GM19099 (cell line): Measurements from ENCODE around the gene ZNF385A.

Experiments used
- POLR2A ChIP-seq: IDR thresholded peaks from 3 replicates; pipeline ENCODE4 v1.6.1; 2011; ENCODE audit warnings: low read depth; ENCODE audit not compliant: insufficient read length; ENCODE audit errors: extremely low read depth

Gene ZNF385A

DNA sequence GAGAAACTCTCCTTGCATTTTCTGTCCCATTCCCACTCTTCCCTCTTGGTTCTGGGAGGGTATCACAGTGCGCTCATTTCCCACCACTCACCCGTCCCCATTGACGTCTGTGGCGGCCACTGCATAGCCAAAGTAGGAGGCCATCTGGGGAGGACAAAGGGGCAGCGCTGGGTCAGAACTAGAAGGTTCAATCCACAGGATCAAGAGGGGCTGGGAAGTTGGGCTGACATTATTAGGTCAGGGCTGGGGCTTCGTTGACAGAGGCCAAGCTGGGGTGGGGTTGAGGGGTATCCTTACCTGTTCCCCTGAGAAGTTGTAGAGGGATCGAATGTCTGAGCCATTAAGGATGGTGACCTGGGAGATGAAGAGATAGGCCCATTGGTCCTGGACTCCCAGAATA is 21.0 kb upstream of the ZNF385A start:
- TF ChIP-seq POLR2A, result no peak

DNA sequence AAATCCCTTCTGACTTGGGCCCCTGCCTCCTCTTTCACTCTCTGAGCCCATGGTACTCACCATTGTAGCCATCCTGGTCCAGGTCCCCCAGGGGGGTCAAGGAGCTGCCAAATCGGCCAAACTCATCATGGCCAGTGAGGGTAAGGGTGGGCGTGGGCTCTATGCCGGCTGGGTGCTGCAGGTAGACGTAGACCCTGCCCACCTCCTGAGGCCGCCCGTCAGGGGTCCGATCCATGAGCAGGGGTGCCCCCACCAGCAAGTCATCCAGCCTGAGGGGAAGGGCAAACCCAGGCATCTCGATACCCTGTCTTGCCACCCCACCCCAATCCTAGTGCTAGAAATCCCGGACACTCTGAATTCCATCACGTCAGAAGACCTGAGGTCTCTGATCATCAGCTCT is 20.6 kb upstream of the ZNF385A start:
- TF ChIP-seq POLR2A, result no peak

DNA sequence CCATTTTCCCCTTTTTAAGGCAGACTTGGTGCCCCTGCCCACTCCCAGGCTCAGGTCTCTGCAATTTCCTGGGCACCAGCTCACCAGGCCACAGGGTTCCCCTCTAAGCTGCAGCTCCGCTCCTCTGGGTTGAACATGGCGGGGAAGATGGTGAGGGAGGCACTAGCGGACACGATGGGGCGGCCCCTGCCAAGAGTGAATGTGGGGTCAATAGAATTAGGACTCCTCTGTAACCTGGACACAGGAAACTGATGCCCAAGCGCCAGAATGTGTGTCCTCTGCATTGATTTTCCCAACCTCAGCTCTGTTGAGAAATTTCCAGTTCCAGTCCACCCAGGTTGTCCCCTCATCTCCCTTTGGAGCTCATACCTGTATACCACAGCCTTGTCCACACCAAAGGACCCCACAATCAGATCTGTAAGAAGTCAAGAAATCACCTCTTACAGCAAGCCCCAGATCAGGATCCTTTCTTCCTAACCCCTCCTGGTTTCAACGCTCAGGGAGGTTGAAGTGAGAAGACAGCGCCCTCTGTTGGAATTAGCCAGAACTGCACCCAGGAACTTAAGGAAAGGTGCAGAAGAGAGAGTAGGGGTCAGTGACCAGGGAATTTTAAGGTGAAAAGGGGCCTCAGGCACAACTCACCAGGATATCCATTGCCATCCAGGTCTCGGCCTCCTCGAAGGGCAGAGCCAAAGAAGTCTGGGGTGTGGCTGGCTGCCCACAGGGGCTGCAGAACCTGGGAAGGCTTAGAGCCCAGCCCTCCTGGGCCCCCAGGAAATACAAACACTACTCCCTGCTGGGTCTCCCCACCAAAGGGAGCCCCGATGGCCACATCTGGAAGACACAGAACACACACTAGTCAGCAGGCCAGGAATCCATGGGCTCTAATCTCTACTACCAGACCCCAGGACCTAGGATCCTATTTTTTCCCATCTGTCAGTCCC is 19.8 kb upstream of the ZNF385A start:
- no peak for TF ChIP-seq POLR2A

DNA sequence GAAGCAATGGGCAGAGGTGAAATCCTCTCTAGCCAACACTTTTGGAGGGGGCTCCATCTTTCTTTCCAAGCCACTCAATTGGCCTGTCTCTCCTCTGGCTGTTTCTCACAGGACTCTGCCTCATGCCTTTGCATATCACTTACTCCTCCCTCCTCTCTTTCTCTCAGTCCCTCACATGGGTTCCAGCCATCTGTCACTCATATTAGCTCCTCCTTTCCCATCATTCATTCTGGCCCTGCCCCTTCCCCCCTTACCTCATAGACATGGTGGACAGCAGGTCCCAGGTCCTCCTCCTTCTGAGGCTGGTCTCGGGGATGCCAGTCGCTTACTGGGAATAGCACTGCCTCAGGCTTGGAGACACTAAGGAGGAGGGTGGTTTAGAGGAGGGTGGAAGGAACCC is 16.6 kb upstream of the ZNF385A start:
- no peak for TF ChIP-seq POLR2A

DNA sequence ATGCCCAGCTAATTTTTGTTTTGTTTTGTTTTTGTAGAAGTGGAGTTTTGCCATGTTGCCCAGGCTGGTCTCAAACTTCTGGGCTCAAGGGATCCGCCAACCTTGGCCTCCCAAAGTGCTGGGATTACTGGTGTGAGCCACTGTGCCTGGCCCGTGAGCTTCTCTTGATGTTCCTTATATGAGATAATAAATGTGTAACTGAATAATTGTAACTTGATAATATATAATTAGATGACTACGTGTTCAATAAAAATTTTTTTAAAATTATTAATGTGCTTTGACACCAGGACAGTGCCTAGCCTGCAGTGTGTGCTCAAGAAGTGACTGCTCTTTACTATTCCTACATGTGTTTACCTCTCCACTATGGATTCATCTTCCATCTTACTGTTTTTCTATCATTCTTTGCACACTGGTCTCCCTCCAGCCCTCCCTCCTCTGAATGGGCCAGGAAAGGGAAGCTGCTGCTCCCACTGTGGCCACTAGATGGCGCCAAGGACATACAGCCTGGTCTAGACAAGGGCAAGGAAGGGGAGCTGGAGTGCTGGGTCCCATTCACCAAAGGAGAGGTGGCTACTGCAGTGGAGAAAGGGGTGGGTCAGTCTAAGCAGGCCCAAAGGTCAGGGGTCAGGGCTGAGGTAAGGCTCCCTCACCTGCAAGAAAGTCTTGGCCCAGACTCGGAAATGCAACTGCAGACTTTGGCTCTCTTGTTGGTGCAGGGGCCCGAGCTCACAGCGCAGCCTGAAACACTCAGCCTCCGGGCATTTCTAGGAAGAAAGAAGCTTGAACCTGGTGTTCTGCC is 14.7 kb upstream of the ZNF385A start:
- no peak for TF ChIP-seq POLR2A

DNA sequence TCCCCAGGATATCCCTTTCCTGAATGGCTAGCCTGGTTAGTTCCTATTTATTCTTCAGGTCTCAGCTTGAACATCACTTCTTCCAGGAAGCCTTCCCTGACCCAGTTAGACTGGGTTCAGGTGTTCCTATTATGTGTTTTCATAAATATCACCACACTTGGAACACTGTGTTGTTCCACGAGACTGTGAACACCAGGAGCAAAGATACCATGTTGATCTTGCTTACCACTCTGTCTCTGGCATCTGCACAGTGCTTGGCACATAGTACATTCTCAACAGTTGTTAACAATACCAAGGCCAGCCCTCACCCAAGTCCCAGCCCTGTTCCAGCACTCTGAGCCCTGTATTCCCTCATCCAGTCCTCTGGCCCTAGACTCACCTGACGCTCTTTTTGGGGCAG is 13.7 kb upstream of the ZNF385A start:
- no peak for TF ChIP-seq POLR2A

DNA sequence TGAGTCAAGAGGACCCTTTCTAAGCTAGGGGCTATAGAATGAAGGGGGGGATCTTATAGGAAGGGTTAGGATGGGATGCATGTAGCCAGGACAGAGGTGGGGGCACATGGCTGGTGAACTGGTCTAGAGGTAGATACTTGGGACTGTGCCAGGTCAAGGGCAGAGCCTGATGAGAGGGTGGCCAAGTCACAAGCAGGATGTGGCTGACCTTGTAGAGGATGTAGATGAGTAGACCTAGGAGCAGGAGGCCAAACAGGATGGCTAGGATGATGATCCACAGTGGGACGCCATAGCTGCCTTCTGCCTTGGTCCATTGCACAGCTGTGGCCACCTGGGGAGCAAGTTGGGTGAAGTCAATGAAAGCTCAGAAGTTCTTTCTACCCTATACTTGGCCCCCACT is 12.6 kb upstream of the ZNF385A start:
- TF ChIP-seq POLR2A, result no peak

DNA sequence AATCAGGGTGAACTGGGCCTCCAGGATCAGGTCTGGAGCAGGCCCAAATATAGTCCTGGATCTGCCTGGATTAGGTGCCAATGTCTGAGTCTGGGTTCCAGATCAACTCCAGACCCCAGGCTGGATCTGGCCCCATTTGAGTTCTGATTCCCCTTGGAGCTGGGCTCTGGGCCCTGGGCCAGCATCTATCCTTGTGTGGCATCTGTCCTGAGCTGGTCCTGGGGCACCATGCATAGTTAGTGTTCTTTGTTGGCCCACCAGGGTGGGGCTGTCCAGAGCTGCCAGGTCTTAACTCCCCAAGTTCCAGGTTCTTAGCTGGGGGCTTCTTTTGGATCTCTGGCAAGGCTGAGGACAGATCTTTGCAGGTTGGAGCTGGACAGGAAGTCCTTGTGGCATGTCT is 11.0 kb upstream of the ZNF385A start:
- no peak for TF ChIP-seq POLR2A

DNA sequence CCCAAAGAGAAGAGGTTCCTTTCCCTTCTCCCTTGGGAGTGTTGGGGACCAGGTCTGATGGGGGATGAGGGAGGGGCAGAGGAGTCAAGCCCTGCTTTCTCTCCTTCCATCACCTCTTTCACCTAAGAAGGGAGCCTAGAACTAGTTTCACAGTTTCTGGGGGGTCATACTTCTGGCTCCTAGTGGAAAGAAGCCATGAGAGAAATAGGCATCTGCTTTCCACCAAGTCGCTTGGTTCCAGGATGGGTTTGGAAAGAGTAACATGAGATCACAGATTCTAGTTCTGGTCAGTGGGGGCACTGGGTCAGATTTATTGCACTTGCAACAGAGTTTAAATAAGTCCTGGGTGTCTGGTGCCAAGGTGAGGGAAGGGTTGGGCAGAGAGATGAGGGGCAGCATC is 10.5 kb upstream of the ZNF385A start:
- no peak for TF ChIP-seq POLR2A

DNA sequence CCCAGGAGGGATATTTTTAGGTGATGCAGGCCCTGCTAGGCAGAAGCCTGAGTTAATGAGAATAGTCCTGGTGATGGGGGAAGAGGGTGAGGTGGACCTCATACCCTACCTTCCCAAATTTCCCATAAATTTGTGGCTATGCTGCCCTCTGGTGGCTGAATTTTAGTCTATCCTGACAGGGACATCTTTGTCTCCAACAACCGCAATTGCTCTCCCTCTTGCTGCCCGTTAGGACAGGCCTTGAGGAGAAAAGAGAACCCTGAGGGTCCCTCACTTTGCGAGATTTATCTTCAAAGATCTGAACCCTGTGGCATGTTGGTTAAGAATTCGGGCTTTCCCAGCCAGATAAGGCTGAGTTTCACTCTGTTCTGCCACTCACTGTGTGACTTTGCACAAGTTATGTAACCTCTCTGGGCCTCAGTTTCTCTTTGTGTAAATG is 9.8 kb upstream of the ZNF385A start:
- no peak for TF ChIP-seq POLR2A

DNA sequence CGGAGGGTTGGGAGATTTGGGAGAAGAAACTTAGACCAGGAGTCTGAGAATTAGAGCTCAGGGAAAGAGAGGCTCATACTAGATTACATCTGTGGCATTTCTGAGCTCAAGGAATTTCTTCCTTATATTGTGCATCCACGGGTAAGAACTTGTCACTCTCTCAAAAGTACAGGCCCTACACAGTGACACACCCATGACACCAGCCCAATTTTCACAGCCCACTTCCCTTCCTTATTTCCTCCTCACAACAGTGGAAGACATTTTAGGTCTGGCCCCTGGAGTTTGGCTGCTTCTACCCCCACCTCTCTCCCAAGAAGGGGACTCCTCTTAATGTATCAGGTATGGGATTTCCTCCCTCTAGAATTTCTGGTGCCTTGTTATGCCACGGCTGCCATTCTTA is 9.2 kb upstream of the ZNF385A start:
- TF ChIP-seq POLR2A, result no peak

DNA sequence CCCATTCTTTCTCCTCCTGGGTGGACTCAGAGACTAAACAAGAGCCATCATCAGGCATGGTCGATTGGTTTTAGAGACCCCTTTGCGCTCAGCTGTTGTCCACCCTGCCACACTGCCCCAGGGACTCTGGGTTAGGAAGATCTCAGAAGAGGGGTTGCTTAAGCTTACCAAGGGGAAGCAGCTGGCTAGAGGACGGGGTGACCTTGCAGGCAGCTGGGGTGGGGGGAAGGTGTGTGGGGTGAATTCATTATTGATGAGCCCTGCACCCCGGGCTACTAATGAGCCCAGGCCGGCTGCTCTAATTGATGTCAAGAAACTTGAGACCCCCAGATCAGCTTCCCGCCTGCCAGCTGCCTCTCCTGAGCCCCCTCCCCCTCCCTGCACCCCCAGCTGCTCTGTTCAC is 8.7 kb upstream of the ZNF385A start:
- TF ChIP-seq POLR2A, result no peak

DNA sequence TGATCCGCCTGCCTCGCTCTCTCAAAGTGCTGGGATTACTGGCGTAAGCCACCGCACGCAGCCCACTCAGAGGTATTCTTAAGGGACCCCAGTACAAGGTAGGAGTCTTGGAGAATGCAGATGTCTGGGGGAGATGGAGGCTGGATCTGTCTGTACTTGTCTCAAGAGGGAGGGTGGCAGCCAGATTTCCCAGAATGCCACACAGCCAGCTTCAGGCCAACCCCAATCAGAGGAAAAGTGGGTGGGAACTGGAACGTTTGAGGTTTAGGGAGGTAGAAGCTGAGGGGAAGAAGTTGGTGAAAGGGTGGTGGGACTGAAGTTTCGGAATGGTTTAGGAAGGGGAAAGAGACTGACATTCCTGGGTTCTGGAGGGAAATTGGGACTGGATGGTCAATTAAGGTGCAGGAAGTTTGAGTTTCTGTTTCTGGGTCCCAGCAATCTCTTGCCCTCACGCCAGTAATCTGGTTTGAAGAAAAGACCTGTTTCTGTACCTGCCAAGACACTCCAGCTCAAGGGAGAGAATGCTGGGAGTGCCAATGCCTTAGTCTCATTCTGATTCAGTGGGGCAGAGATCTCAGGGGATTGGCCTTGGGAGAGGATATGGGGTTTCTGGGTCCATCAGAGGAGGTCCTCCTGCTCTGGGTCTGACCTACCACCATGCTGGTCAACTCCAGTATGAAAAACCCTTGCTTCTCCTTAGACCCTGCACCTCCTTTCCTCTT is 8.1 kb upstream of the ZNF385A start:
- no peak for TF ChIP-seq POLR2A

DNA sequence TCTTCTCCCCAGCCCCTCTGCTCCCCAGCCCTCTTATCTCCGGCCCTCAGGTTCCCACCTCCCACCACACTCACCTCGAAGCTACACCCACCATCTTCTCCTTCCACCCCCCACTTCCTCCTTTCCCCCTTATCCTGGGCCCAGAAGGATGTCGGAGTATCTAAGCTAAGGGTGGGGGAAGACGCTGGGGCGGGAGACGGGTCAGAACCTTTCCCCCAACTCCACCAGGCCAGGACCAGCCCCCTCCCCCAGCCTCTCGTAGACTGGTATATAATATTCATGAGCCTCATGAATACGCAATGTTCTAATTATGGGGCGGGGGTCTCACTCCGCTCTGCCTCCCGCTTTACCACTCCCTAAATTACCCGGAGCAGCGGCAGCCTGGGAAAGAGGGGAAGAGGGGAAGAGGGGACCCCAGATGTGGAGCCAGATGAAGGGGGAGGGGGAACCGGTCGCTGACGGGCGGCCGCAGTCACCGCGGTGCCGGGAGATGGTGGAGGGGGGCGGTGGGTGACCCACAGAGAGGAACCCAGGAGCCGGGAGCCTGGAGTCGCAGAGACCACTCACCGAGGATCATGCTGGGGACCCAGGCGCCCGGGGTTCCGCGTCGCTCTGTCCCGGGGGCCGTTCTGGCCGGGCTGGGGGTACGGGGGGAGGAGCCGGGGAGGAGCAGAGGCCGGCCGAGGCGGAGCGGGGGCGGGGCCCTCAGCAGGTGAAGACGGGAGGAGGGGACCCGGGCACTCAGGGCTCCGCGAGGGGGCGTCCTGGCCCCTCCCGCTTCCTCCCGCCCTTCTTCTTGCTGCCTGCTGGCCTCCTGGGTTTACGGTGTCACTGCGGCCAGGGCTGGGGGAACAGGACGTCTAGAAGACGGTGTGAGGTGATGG is 6.4 kb upstream of the ZNF385A start:
- no peak for TF ChIP-seq POLR2A
